ENCODE data around the gene SCLY. TPM values are rescaled to one million over a fixed set of nuclear protein-coding genes. Genes with fewer than 3 reads are reported as not detected.

SCLY gene
- total RNA-seq, 6 experiments from 2014 or later = 24.4 to 54.2 (median 35.9) TPM

- Histone ChIP-seq H3K36me3 (no peaks in the 10 kb centered on the region), H3K4me1 (no peaks in the 10 kb centered on the region), H3K27me3 (no peaks in the 10 kb centered on the region), H3K27ac (no peak overlapping the region), H3K9me3 (no peaks in the 10 kb centered on the region), H3K4me3 (no peak overlapping the region)
- peak in 1 of 3 donors; percentile 49 for DNase-seq
- ATAC-seq = no peak
- WGBS (ENCODE audit: insufficient coverage, low coverage, low lambda C conversion rate, missing lambda C conversion rate) = 80% methylated on average over 15 of the region's 19 CpGs
- intact Hi-C loops (cut with DNase I) = no loop called here
- TF ChIP-seq POLR2A (IDR thresholded peaks at IDR 0.05) (no peak), CTCF (IDR thresholded peaks at IDR 0.05) (no peak)
Observed at GRCh38 chr2:238124488-238125126, 63.8 kb downstream of the SCLY start.

GRCh38 chr2:238125127-238125885, 64.5 kb downstream of the SCLY start:
- Histone ChIP-seq H3K36me3 (no peaks in the 10 kb centered on the region), H3K4me1 (no peaks in the 10 kb centered on the region), H3K4me3 (no peak overlapping the region), H3K9me3 (no peaks in the 10 kb centered on the region), H3K27ac (no peak overlapping the region), H3K27me3 (no peaks in the 10 kb centered on the region)
- DNase-seq (peak in 2 of 3 donors; percentile 13 to 47), ATAC-seq (no peak)
- intact Hi-C loops (cut with DNase I) = no loop called here
- TF ChIP-seq CTCF (IDR thresholded peaks at IDR 0.05) = no peak
- TF ChIP-seq POLR2A (IDR thresholded peaks at IDR 0.05) = no peak
- 96% methylated on average over 5 of the region's 20 CpGs for WGBS (ENCODE audit: insufficient coverage, low coverage, low lambda C conversion rate, missing lambda C conversion rate)

GRCh38 chr2:238126338-238126737, 65.5 kb downstream of the SCLY start:
- no peak for ATAC-seq
- no peak for DNase-seq
- no peak overlapping the region for H3K4me3 ChIP-seq
- H3K27ac ChIP-seq = no peak overlapping the region
- TF ChIP-seq CTCF (IDR thresholded peaks at IDR 0.05) (no peak), POLR2A (IDR thresholded peaks at IDR 0.05) (no peak)
- 83% methylated on average over 2 of the region's 2 CpGs for WGBS (ENCODE audit: insufficient coverage, low coverage, low lambda C conversion rate, missing lambda C conversion rate)
- H3K9me3 ChIP-seq = no peaks in the 10 kb centered on the region
- H3K27me3 ChIP-seq = no peaks in the 10 kb centered on the region
- no peaks in the 10 kb centered on the region for H3K4me1 ChIP-seq
- no peaks in the 10 kb centered on the region for H3K36me3 ChIP-seq
- intact Hi-C loops (cut with DNase I) = no loop called here

- no peaks in the 10 kb centered on the region for H3K36me3 ChIP-seq
- DNase-seq = no peak
- H3K4me3 ChIP-seq = no peak overlapping the region
- 90% methylated on average over 2 of the region's 2 CpGs for WGBS (ENCODE audit: insufficient coverage, low coverage, low lambda C conversion rate, missing lambda C conversion rate)
- no peak overlapping the region for H3K27ac ChIP-seq
- no peaks in the 10 kb centered on the region for H3K27me3 ChIP-seq
- no peak for ATAC-seq
- no peaks in the 10 kb centered on the region for H3K9me3 ChIP-seq
- TF ChIP-seq CTCF (IDR thresholded peaks at IDR 0.05) (no peak), POLR2A (IDR thresholded peaks at IDR 0.05) (no peak)
- intact Hi-C loops (cut with DNase I) = no loop called here
- H3K4me1 ChIP-seq = no peaks in the 10 kb centered on the region
Observed at GRCh38 chr2:238126775-238127164, 66.0 kb downstream of the SCLY start.
